HL-60 (cell line): ENCODE results near the gene ZSWIM6.

ENCODE experiments used
- DNase-seq, 2 experiments: peaks; one replicate each; pipeline ENCODE4 v3.0.0-alpha.2; 2010 to 2020; ENCODE audit warnings: low read depth in 1 of 2, low spot score in 1 of 2
- H3K27ac ChIP-seq: fragments of 250-450 bp; sonication (Bioruptor Pico); replicated peaks from 2 replicates; pipeline ENCODE4 v1.5.1; 2020; ENCODE audit warnings: mild to moderate bottlenecking, moderate library complexity
- H3K27me3 ChIP-seq: fragments of 250-450 bp; sonication (Bioruptor Pico); 2 replicates; pipeline ENCODE4 v1.5.1; 2021; ENCODE audit warnings: mild to moderate bottlenecking, moderate library complexity; ENCODE audit not compliant: insufficient read depth, poor library complexity, severe bottlenecking
- H3K4me3 ChIP-seq: replicated peaks from 2 replicates; pipeline ENCODE4 v1.5.1; 2011; ENCODE audit warnings: mild to moderate bottlenecking, control low read depth, low read length; ENCODE audit not compliant: insufficient read depth
- CTCF ChIP-seq: IDR thresholded peaks from one replicate; pipeline ENCODE4 v1.5.1; 2011; ENCODE audit warnings: low read length, control low read depth, inconsistent platforms; ENCODE audit not compliant: insufficient read depth
- GABPA ChIP-seq: IDR thresholded peaks from 2 replicates; pipeline ENCODE4 v1.6.1; 2012; ENCODE audit warnings: low read depth
- POLR2AphosphoS5 ChIP-seq: IDR thresholded peaks from 2 replicates; pipeline ENCODE4 v1.6.1; 2012; ENCODE audit warnings: low read depth
- REST ChIP-seq: IDR thresholded peaks from 2 replicates; pipeline ENCODE4 v1.6.1; 2012; ENCODE audit warnings: low read depth; ENCODE audit not compliant: insufficient replicate concordance
- SPI1 ChIP-seq: IDR thresholded peaks from 2 replicates; pipeline ENCODE4 v1.6.1; 2012; ENCODE audit warnings: low read depth, mild to moderate bottlenecking, borderline replicate concordance

Gene ZSWIM6

DNA sequence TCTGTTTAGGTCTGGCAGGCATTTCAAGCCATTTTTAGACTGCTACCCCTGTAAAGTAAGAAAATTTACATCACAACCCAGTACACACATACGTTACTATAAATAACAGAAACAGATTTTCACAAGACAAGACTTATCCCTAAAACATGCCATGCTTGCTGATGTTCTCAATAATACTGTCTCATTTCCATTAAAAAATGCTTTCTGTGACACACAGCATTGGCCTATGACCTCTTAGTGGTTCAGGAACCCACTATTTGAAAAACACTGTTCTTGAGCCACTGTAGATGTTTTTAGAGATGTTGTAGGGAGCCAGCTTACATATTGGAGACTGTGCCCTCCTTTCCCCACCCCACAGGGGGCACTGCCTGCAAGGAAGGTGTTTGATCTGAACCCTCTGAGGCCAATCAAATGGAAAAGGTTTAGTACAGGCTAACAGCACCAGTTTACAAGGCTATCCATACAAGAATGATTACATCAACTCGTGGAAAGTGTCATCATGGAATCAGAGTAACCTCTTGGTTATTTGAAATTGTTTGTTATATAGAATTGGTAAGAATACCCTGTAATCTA lies 30.8 kb downstream of the ZSWIM6 start:
- Histone ChIP-seq H3K27ac (no peak overlapping the region), H3K4me3 (no peak overlapping the region), H3K27me3 (no peaks in the 10 kb centered on the region)
- DNase-seq = no peak
- TF ChIP-seq CTCF (no peak), GABPA (no peak), POLR2AphosphoS5 (no peak), REST (no peak), SPI1 (no peak)

GRCh38 chr5:61363401-61364114 lies 31.5 kb downstream of the ZSWIM6 start:
- DNase-seq = no peak
- TF ChIP-seq GABPA (no peak), CTCF (no peak), REST (no peak)
- Histone ChIP-seq H3K4me3 (no peak overlapping the region), H3K27ac (no peak overlapping the region), H3K27me3 (no peaks in the 10 kb centered on the region)

DNA sequence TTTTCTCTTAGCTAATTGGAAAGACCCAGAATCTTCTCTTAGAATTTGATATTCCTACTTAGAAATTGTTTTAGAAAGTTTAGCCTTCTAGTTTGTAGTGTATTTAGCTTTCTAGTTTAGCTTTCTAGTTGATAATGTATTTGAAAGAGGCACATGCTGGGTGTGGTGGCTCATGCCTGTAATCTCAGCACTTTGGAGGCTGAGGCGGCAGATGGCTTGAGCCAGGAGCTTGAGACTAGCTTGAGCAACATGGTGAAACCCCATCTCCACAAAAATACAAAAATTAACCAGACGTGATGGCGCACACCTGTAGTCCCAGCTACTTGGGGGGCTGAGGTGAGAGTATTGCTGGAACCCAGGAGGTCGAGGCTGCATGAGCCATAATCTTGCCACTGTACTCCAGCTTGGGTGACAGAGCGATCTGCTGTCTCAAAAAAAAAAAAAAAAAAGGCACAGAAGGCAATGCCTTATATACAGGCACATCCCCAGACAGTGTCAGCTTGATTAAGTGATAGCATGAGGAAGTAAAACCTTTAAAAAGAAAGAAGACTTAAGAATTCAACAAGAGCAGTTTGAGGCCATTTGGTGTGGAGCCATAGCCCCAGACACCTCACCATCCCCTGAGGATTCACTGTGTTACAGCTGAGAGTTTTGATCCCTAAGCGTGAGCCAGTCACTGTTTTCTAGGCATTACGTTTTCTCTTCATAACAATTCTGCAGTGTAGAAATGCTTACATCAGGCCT lies 34.6 kb downstream of the ZSWIM6 start:
- DNase-seq = no peak

More for the DNA sequence above, 34.6 kb downstream of the ZSWIM6 start:
- Histone ChIP-seq H3K27me3 (no peaks in the 10 kb centered on the region), H3K4me3 (no peak overlapping the region), H3K27ac (no peak overlapping the region)
- TF ChIP-seq GABPA (no peak), SPI1 (no peak), CTCF (no peak), POLR2AphosphoS5 (no peak), REST (no peak)
